PC-3 (cell line): ENCODE results near the gene CLIC1.

Source experiments
- EZH2 ChIP-seq: fragments of 300-600 bp; sonication (generic); IDR thresholded peaks from one replicate; pipeline ENCODE4 v1.6.1; 2017; ENCODE audit warnings: antibody characterized with exemption, mild to moderate bottlenecking, low read length; ENCODE audit not compliant: unreplicated experiment
- TF ChIP-seq, protein P1 (sequence below): fragments of 300-600 bp; sonication (generic); conservative IDR thresholded peaks from 2 replicates; pipeline ENCODE4 v1.5.1; 2017; ENCODE audit warnings: antibody characterized with exemption, low read depth, mild to moderate bottlenecking, low read length

DNA sequence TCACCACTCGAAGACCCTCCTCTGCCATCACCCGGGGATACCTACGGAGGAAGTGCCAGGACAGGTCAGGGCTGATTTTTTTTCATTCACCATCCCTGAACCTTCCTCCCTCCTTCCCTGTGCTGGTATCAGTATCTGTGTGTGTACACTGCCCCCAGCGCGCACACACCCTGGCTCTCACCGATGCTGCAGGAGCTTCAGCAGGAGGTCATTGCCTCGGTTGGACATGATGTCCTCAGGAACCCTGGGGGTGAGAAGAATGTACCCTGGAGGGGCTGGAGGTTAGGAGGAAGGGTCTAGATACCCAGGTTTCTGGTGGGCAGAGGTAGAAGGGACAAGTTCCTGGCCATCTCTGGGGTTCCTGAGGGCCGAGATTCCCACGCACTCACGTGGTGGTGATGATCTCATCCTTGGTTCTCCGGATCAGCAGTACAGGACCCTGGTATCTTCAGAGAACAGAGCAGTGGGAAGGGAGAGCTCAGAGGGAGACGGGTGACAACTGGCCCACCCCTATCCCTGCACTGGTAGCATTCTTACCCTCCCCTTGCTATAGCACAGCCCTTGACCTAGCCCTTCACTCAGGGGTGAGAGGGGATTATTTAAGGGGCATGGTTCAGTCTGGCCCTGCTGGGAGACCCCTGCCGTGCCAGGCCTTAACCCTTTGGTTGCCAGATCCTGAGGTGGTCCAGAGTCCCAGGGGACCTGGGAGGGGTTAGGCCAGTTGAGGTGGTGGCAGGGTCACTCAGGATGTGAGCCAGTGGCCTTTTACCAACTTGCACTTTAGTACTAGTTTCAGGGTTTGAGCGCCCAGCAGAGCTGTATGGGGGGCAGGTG, 48.3 kb downstream of the CLIC1 start:
- TF ChIP-seq, protein P1, sequence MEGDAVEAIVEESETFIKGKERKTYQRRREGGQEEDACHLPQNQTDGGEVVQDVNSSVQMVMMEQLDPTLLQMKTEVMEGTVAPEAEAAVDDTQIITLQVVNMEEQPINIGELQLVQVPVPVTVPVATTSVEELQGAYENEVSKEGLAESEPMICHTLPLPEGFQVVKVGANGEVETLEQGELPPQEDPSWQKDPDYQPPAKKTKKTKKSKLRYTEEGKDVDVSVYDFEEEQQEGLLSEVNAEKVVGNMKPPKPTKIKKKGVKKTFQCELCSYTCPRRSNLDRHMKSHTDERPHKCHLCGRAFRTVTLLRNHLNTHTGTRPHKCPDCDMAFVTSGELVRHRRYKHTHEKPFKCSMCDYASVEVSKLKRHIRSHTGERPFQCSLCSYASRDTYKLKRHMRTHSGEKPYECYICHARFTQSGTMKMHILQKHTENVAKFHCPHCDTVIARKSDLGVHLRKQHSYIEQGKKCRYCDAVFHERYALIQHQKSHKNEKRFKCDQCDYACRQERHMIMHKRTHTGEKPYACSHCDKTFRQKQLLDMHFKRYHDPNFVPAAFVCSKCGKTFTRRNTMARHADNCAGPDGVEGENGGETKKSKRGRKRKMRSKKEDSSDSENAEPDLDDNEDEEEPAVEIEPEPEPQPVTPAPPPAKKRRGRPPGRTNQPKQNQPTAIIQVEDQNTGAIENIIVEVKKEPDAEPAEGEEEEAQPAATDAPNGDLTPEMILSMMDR: no peak
- TF ChIP-seq EZH2: no peak
